Lower leg skin (tissue), 3 donors: Measurements from ENCODE around the gene RPAP2.

Experiments
- POLR2A ChIP-seq, 2 donors: fragments of 450-650 bp; IDR thresholded peaks; one replicate each; pipeline ENCODE4 v1.6.1; 2016 to 2017; ENCODE audit warnings: antibody characterized with exemption in 2 of 2, mild to moderate bottlenecking in 1 of 2, moderate library complexity in 1 of 2
- TF ChIP-seq, protein P1 (sequence below), 3 donors: fragments of 450-650 bp; IDR thresholded peaks; one replicate each; pipeline ENCODE4 v1.5.1; 2016; ENCODE audit warnings: antibody characterized with exemption in 3 of 3, mild to moderate bottlenecking in 3 of 3, moderate library complexity in 2 of 3

DNA sequence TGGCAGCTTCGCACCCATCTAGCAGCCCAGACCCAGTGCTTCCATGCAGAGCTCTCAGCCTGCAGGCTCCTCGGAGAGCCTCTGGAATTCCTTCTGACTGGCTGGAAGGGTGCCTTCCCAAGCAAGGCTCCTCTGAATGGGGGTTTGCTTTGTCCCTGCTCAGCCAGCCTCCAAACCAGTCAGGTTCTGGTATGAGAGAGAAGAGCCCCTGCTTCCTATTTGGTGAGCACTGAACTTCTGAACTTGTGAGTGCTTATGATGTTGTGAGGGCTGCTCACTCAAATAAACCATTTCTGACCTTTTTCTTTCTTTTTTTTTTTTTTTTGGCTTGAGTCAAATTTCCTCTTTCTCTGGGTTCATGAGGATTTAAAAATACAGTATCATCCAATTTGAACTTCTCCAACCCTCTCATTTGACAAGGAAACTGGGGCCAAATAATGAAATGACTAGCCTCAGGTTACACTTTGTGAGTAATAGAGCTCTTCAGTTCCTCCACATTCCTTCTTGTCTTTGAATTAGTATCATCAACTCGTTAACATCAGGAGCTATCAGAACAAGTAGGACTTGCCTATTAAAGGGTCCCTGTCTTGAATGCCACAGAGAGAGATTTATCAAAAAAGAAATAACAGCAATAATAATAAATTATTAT lies 148.3 kb downstream of the RPAP2 start:
- TF ChIP-seq, protein P1, sequence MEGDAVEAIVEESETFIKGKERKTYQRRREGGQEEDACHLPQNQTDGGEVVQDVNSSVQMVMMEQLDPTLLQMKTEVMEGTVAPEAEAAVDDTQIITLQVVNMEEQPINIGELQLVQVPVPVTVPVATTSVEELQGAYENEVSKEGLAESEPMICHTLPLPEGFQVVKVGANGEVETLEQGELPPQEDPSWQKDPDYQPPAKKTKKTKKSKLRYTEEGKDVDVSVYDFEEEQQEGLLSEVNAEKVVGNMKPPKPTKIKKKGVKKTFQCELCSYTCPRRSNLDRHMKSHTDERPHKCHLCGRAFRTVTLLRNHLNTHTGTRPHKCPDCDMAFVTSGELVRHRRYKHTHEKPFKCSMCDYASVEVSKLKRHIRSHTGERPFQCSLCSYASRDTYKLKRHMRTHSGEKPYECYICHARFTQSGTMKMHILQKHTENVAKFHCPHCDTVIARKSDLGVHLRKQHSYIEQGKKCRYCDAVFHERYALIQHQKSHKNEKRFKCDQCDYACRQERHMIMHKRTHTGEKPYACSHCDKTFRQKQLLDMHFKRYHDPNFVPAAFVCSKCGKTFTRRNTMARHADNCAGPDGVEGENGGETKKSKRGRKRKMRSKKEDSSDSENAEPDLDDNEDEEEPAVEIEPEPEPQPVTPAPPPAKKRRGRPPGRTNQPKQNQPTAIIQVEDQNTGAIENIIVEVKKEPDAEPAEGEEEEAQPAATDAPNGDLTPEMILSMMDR (IDR thresholded peaks at IDR 0.05) = no peak
- no peak for TF ChIP-seq POLR2A (IDR thresholded peaks at IDR 0.05)
